Body of pancreas (tissue), 4 donors: ENCODE measurements around the gene CLMN. TPM values are rescaled to one million over a fixed set of nuclear protein-coding genes. Genes with fewer than 3 reads are reported as not detected.
A peak's percentile ranks its signal among the peaks of the same experiment; 100 is the strongest.

ENCODE experiments used
- ATAC-seq: fragments of 150-250 bp; one replicate; pipeline ENCODE4 v1.9.1; 2016
- DNase-seq, 4 donors: peaks; one replicate each; pipeline ENCODE4 v3.0.0-alpha.2; 2019
- H3K27ac ChIP-seq, 4 donors: fragments of 200-600 bp; sonication (generic); 1 replicate in 3 of 4; 2 replicates in 1 of 4; pipeline versions ENCODE4 v1.5.1 to v1.6.1; 2016 to 2019; ENCODE audit warnings: mild to moderate bottlenecking in 1 of 4, mixed read lengths in 1 of 4, moderate library complexity in 1 of 4
- H3K27me3 ChIP-seq, 2 donors: fragments of 200-600 bp; sonication (generic); one replicate each; pipeline ENCODE4 v1.6.0; 2016; ENCODE audit warnings: mild to moderate bottlenecking in 1 of 2
- H3K36me3 ChIP-seq, 2 donors: fragments of 200-600 bp; sonication (generic); replicated peaks in 1 of 2; 2 replicates each; pipeline ENCODE4 v1.5.1; 2016; ENCODE audit warnings: low read depth in 2 of 2; ENCODE audit not compliant: insufficient read depth in 1 of 2
- H3K4me1 ChIP-seq: fragments of 200-600 bp; sonication (generic); one replicate; pipeline ENCODE4 v1.6.0; 2016
- H3K4me3 ChIP-seq, 2 donors: fragments of 200-600 bp; sonication (generic); 1 replicate in 1 of 2; 2 replicates in 1 of 2; pipeline ENCODE4 v1.5.1; 2016 to 2019
- H3K9me3 ChIP-seq, 3 donors: fragments of 200-600 bp; sonication (generic); 1 replicate in 2 of 3; 2 replicates in 1 of 3; pipeline ENCODE4 v1.5.1; 2016
- CTCF ChIP-seq, 7 experiments: fragments of 450-650 bp in 4 of 7; fragments of 200-600 bp in 3 of 7; sonication (generic) in 3 of 7; IDR thresholded peaks; one replicate each; pipeline ENCODE4 v1.5.1; 2016 to 2019; ENCODE audit warnings: antibody characterized with exemption in 7 of 7
- POLR2A ChIP-seq, 3 donors: fragments of 450-650 bp; IDR thresholded peaks; one replicate each; pipeline ENCODE4 v1.6.1; 2016; ENCODE audit warnings: antibody characterized with exemption in 3 of 3, mild to moderate bottlenecking in 2 of 3
- WGBS, 2 donors: methylation state at CpG; one replicate each; pipeline ENCODE4 v1.1.5; 2017; 5-methylcytosine and 5-hydroxymethylcytosine counted together
- intact Hi-C: fragments of 100-400 bp; cut with DNase I; formaldehyde crosslinking; loops from one replicate; pipeline ENCODE4 v1.15.1; 2023
- total RNA-seq, 2 donors: library from RNA; depleted of rRNA; stranded (reverse); fragments of >200 nt; gene quantifications; one replicate each; pipeline ENCODE4 v1.1.0, GENCODE V29; 2016

The CLMN gene
- total RNA-seq, 2 donors from 2014 or later, result 53.7 to 54.7 TPM

GRCh38 chr14:95157327-95158189 lies 162.2 kb downstream of the CLMN start, which contains the start of gene DICER1:
Gene DICER1 (minus strand): TSS chr14:95157529. CDS start chr14:95133458, 24,071 bp downstream.
- Histone ChIP-seq H3K9me3 (no peaks in the 10 kb centered on the region), H3K4me1 (peaks cover 42% of the 10 kb centered on the region), H3K27me3 (no peaks in the 10 kb centered on the region), H3K4me3 (peak within 1 kb of the TSS; percentile 47 to 60), H3K36me3 (no peaks in the 10 kb centered on the region), H3K27ac (peak within 1 kb of the TSS; percentile 89 to 95 (median 94))
- TF ChIP-seq POLR2A (IDR thresholded peaks at IDR 0.05), result peak; percentile 63 to 84 (median 81)
- TF ChIP-seq CTCF (IDR thresholded peaks at IDR 0.05), result peak in 1 of 7 experiments; percentile 2
- ATAC-seq (peak; percentile 93), DNase-seq (peak; percentile 97 to 99 (median 98))
- intact Hi-C loops, result no loop called here
- WGBS, 2 donors, result 0 to 1% methylated on average over 29 to 63 of the region's 77 CpGs

DNA sequence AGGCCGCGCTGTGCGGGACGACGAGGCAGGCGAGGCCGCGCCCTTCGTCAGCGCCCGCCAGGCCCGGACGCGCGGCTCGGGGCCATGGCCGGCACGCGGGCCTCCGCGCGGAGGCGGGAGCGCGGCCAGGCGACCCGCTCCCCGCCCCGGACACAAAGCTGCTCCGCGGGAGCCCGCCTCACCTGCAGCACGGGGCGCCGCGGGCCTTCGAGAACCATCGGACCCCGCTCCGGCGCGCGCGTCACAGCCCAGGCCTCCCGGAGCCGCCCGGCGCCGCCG lies 162.7 kb downstream of the CLMN start:
- no peak for TF ChIP-seq POLR2A (IDR thresholded peaks at IDR 0.05)
- no peak for TF ChIP-seq CTCF (IDR thresholded peaks at IDR 0.05)
- H3K27me3 ChIP-seq, result no peaks in the 10 kb centered on the region
- H3K4me3 ChIP-seq, result peak overlapping the region; percentile 47 to 60
- H3K27ac ChIP-seq, result peak overlapping the region; percentile 89 to 95 (median 94)
- WGBS, 2 donors, result 1% methylated on average over 24 of the region's 50 CpGs; no CpG with 5 or more reads in 1 of the 2 donors
- H3K36me3 ChIP-seq, result no peaks in the 10 kb centered on the region
- peaks cover 43% of the 10 kb centered on the region for H3K4me1 ChIP-seq
- intact Hi-C loops, result no loop called here
- DNase-seq (no peak), ATAC-seq (peak; percentile 45)
- H3K9me3 ChIP-seq, result no peaks in the 10 kb centered on the region

- ATAC-seq (peak; percentile 30), DNase-seq (peak; percentile 42 to 60 (median 54))
- H3K36me3 ChIP-seq, result no peaks in the 10 kb centered on the region
- peak overlapping the region; percentile 47 to 60 for H3K4me3 ChIP-seq
- intact Hi-C loops, result no loop called here
- no peaks in the 10 kb centered on the region for H3K9me3 ChIP-seq
- peaks cover 49% of the 10 kb centered on the region for H3K4me1 ChIP-seq
- WGBS, 2 donors, result 0 to 2% methylated on average over 23 to 44 of the region's 48 CpGs
- no peaks in the 10 kb centered on the region for H3K27me3 ChIP-seq
- no peak for TF ChIP-seq CTCF (IDR thresholded peaks at IDR 0.05)
- peak overlapping the region; percentile 89 to 95 (median 94) for H3K27ac ChIP-seq
These were observed 163.3 kb downstream of the CLMN start for GRCh38 chr14:95156161-95157047.

GRCh38 chr14:95155045-95155444 lies 164.7 kb downstream of the CLMN start:
- Histone ChIP-seq H3K27me3 (no peaks in the 10 kb centered on the region), H3K36me3 (no peaks in the 10 kb centered on the region), H3K27ac (no peak overlapping the region), H3K4me3 (no peak overlapping the region), H3K4me1 (peaks cover 55% of the 10 kb centered on the region), H3K9me3 (no peaks in the 10 kb centered on the region)
- DNase-seq (no peak), ATAC-seq (no peak)
- TF ChIP-seq CTCF (IDR thresholded peaks at IDR 0.05) (no peak), POLR2A (IDR thresholded peaks at IDR 0.05) (no peak)
- intact Hi-C loops, result no loop called here
- WGBS, 2 donors, result 74 to 76% methylated on average over 12 of the region's 12 CpGs
